ENCODE data around the gene ANO7. TPM values are rescaled to one million over a fixed set of nuclear protein-coding genes. Genes with fewer than 3 reads are reported as not detected.

ANO7 gene
- total RNA-seq, 1 experiment from 2014 or later: 7.7 TPM

DNA sequence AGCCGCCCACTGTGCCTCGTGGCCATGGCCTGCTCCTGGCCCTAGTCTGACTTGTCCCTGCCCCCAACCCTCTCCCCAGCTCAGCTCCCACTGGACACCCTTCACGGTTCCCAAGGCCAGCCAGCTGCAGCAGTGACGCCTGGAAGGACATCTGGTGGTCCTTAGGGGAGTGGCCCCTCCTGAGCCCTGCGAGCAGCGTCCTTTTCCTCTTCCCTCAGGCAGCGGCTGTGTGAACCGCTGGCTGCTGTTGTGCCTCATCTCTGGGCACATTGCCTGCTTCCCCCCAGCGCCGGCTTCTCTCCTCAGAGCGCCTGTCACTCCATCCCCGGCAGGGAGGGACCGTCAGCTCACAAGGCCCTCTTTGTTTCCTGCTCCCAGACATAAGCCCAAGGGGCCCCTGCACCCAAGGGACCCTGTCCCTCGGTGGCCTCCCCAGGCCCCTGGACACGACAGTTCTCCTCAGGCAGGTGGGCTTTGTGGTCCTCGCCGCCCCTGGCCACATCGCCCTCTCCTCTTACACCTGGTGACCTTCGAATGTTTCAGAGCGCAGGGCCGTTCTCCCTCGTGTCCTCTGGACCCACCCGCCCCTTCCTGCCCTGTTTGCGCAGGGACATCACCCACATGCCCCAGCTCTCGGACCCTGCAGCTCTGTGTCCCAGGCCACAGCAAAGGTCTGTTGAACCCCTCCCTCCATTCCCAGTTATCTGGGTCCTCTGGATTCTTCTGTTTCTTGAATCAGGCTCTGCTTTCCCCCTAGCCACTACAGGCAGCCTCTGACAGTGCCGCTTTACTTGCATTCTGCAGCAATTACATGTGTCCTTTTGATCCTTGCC, 35.8 kb downstream of the ANO7 start:
- Mint-ChIP-seq H3K27ac (ENCODE audit: unreplicated experiment) (peak overlapping the region; percentile 20), H3K27me3 (ENCODE audit: unreplicated experiment) (no peaks in the 10 kb centered on the region), H3K36me3 (ENCODE audit: insufficient read depth, unreplicated experiment) (peaks cover 77% of the 10 kb centered on the region), H3K4me3 (ENCODE audit: low read depth, unreplicated experiment) (no peak overlapping the region), H3K9me3 (ENCODE audit: low read depth, unreplicated experiment) (no peaks in the 10 kb centered on the region), H3K4me1 (ENCODE audit: low read depth, unreplicated experiment) (peaks cover 10% of the 10 kb centered on the region)
- TF ChIP-seq, protein P1, sequence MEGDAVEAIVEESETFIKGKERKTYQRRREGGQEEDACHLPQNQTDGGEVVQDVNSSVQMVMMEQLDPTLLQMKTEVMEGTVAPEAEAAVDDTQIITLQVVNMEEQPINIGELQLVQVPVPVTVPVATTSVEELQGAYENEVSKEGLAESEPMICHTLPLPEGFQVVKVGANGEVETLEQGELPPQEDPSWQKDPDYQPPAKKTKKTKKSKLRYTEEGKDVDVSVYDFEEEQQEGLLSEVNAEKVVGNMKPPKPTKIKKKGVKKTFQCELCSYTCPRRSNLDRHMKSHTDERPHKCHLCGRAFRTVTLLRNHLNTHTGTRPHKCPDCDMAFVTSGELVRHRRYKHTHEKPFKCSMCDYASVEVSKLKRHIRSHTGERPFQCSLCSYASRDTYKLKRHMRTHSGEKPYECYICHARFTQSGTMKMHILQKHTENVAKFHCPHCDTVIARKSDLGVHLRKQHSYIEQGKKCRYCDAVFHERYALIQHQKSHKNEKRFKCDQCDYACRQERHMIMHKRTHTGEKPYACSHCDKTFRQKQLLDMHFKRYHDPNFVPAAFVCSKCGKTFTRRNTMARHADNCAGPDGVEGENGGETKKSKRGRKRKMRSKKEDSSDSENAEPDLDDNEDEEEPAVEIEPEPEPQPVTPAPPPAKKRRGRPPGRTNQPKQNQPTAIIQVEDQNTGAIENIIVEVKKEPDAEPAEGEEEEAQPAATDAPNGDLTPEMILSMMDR (IDR thresholded peaks at IDR 0.05; ENCODE audit: unreplicated experiment): no peak
- CTCF ChIA-PET: no interaction called here
- BruUV-seq (replicated peaks): no TSS peak
- no peak for DNase-seq
- intact Hi-C loops (cut with micrococcal nuclease; ENCODE audit: unreplicated experiment): no loop called here

GRCh38 chr2:241224851-241225438, 36.5 kb downstream of the ANO7 start:
- intact Hi-C loops (cut with micrococcal nuclease; ENCODE audit: unreplicated experiment): no loop called here
- Mint-ChIP-seq H3K4me3 (ENCODE audit: low read depth, unreplicated experiment) (no peak overlapping the region), H3K27me3 (ENCODE audit: unreplicated experiment) (no peaks in the 10 kb centered on the region), H3K36me3 (ENCODE audit: insufficient read depth, unreplicated experiment) (peaks cover 73% of the 10 kb centered on the region), H3K27ac (ENCODE audit: unreplicated experiment) (peak overlapping the region; percentile 20), H3K9me3 (ENCODE audit: low read depth, unreplicated experiment) (no peaks in the 10 kb centered on the region), H3K4me1 (ENCODE audit: low read depth, unreplicated experiment) (peaks cover 3% of the 10 kb centered on the region)
- CTCF ChIA-PET: no interaction called here
- no peak for DNase-seq
- TF ChIP-seq, protein P1 (IDR thresholded peaks at IDR 0.05; ENCODE audit: unreplicated experiment): no peak
- no TSS peak for BruUV-seq (replicated peaks)

DNA sequence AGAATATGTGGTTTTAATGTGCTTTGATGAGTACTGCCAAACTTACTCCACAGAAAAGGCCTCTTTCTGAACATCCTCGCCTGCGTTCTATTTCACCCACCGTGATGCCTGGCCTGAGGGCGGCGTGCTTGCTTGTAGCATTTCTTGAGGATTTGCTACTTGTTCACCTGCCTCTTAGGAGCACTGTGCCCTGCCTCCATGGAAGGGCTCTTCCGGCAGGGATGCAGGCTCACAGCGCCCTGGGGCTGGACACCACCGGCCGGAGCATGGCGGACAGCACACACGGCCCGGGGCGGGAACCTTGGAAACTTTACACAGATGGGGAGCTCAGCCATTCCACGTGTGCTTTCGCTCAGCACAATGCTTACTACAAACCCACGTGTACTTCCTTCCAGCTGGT, 37.1 kb downstream of the ANO7 start:
- H3K4me3 Mint-ChIP-seq (ENCODE audit: low read depth, unreplicated experiment): no peak overlapping the region
- intact Hi-C loops (cut with micrococcal nuclease; ENCODE audit: unreplicated experiment): no loop called here
- no TSS peak for BruUV-seq (replicated peaks)
- H3K27me3 Mint-ChIP-seq (ENCODE audit: unreplicated experiment): no peaks in the 10 kb centered on the region
- peaks cover 79% of the 10 kb centered on the region for H3K36me3 Mint-ChIP-seq (ENCODE audit: insufficient read depth, unreplicated experiment)
- H3K9me3 Mint-ChIP-seq (ENCODE audit: low read depth, unreplicated experiment): no peaks in the 10 kb centered on the region
- CTCF ChIA-PET: no interaction called here
- TF ChIP-seq, protein P1 (IDR thresholded peaks at IDR 0.05; ENCODE audit: unreplicated experiment): no peak
- no peak for DNase-seq
- no peaks in the 10 kb centered on the region for H3K4me1 Mint-ChIP-seq (ENCODE audit: low read depth, unreplicated experiment)
- H3K27ac Mint-ChIP-seq (ENCODE audit: unreplicated experiment): no peak overlapping the region

GRCh38 chr2:241225983-241226382, 37.5 kb downstream of the ANO7 start:
- BruUV-seq (replicated peaks): no TSS peak
- Mint-ChIP-seq H3K4me3 (ENCODE audit: low read depth, unreplicated experiment) (no peak overlapping the region), H3K36me3 (ENCODE audit: insufficient read depth, unreplicated experiment) (peaks cover 84% of the 10 kb centered on the region), H3K9me3 (ENCODE audit: low read depth, unreplicated experiment) (no peaks in the 10 kb centered on the region), H3K27me3 (ENCODE audit: unreplicated experiment) (no peaks in the 10 kb centered on the region), H3K27ac (ENCODE audit: unreplicated experiment) (no peak overlapping the region), H3K4me1 (ENCODE audit: low read depth, unreplicated experiment) (no peaks in the 10 kb centered on the region)
- intact Hi-C loops (cut with micrococcal nuclease; ENCODE audit: unreplicated experiment): no loop called here
- TF ChIP-seq, protein P1 (IDR thresholded peaks at IDR 0.05; ENCODE audit: unreplicated experiment): no peak
- DNase-seq: no peak
- CTCF ChIA-PET: no interaction called here

All from Calu3 (cell line).